BJ (cell line): Measurements from ENCODE around the gene OLFML3. TPM values are rescaled to one million over a fixed set of nuclear protein-coding genes. Genes with fewer than 3 reads are reported as not detected.

ENCODE experiments used
- CTCF ChIA-PET: fragments of 350-600 bp; formaldehyde crosslinking; extraction: SDS; loops from one replicate; lab custom pipeline; 2021; ENCODE audit warnings: antibody characterized with exemption, inconsistent platforms; lab: Yijun Ruan, JAX
- POLR2A ChIA-PET: fragments of 300-600 bp; sonication (Branson Sonifier 250); formaldehyde crosslinking; extraction: SDS; loops from one replicate; lab custom pipeline; 2021; ENCODE audit warnings: antibody characterized with exemption; lab: Charles Lee
- DNase-seq: peaks from one replicate; pipeline ENCODE4 v3.0.0-alpha.2; 2011; ENCODE audit warnings: low read depth
- H3K27me3 ChIP-seq: 2 replicates; pipeline ENCODE4 v1.6.0; 2011; ENCODE audit warnings: low read length; ENCODE audit not compliant: control insufficient read depth, insufficient read depth
- H3K36me3 ChIP-seq: 2 replicates; pipeline ENCODE4 v1.5.1; 2011; ENCODE audit warnings: low read length; ENCODE audit not compliant: control insufficient read depth, insufficient read depth
- H3K4me3 ChIP-seq: 2 replicates; pipeline ENCODE4 v1.5.1; 2011; ENCODE audit warnings: low read depth, mild to moderate bottlenecking, control low read depth, low read length
- polyA plus RNA-seq: library from polyadenylated mRNA; depleted of rRNA; stranded (reverse); fragments of >200 nt; gene quantifications from 2 replicates; pipeline ENCODE4 v1.2.3, GENCODE V29; 2011
- TF ChIP-seq, protein P1 (sequence below): IDR thresholded peaks from 2 replicates; pipeline ENCODE4 v1.5.1; 2011; ENCODE audit warnings: low read depth, mild to moderate bottlenecking, control low read depth, inconsistent platforms, low read length, moderate library complexity; ENCODE audit not compliant: insufficient read depth

Gene OLFML3
- polyA plus RNA-seq, 1 experiment, result 76.8 TPM

DNA sequence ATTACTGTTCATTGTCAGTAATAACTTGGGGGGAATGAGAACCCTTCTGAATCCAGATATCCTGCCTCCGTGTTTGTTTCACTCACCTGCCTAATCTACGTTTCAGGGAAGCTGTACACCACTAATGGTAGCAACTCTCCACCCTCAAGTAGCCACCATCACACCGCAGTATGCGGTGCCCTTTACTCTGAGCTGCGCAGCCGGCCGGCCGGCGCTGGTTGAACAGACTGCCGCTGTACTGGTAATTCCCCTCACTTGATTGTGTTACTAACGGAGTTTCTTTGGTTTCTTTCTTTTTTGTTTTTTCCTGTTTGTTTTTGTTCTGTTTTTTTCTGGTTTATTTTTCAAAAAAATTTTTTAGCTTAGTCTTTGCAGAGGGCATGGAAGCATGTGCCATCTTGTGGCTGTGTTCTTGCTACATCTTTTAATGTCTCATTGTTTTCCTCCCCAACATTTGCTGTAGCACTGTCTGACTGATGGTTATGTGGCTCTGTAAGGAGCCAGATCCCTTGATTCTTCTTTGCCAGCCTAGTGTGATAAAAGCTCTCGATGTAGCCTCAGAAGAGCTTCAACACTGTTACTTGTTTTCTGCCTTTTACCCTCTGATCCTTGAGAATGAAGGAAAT is 15.9 kb upstream of the OLFML3 start:
- ChIA-PET CTCF (interaction anchor here (0.6 to 2.2 kb wide), 5 partner anchors 8 to 319 kb away, joined by 3 to 10 read pairs (median 3); no protein-coding TSS in a partner anchor), POLR2A (no interaction called here)
- peaks cover 7% of the 10 kb centered on the region for H3K36me3 ChIP-seq
- no peak overlapping the region for H3K4me3 ChIP-seq
- no peak for DNase-seq
- H3K27me3 ChIP-seq, result no peaks in the 10 kb centered on the region
- TF ChIP-seq, protein P1, sequence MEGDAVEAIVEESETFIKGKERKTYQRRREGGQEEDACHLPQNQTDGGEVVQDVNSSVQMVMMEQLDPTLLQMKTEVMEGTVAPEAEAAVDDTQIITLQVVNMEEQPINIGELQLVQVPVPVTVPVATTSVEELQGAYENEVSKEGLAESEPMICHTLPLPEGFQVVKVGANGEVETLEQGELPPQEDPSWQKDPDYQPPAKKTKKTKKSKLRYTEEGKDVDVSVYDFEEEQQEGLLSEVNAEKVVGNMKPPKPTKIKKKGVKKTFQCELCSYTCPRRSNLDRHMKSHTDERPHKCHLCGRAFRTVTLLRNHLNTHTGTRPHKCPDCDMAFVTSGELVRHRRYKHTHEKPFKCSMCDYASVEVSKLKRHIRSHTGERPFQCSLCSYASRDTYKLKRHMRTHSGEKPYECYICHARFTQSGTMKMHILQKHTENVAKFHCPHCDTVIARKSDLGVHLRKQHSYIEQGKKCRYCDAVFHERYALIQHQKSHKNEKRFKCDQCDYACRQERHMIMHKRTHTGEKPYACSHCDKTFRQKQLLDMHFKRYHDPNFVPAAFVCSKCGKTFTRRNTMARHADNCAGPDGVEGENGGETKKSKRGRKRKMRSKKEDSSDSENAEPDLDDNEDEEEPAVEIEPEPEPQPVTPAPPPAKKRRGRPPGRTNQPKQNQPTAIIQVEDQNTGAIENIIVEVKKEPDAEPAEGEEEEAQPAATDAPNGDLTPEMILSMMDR, result no peak

DNA sequence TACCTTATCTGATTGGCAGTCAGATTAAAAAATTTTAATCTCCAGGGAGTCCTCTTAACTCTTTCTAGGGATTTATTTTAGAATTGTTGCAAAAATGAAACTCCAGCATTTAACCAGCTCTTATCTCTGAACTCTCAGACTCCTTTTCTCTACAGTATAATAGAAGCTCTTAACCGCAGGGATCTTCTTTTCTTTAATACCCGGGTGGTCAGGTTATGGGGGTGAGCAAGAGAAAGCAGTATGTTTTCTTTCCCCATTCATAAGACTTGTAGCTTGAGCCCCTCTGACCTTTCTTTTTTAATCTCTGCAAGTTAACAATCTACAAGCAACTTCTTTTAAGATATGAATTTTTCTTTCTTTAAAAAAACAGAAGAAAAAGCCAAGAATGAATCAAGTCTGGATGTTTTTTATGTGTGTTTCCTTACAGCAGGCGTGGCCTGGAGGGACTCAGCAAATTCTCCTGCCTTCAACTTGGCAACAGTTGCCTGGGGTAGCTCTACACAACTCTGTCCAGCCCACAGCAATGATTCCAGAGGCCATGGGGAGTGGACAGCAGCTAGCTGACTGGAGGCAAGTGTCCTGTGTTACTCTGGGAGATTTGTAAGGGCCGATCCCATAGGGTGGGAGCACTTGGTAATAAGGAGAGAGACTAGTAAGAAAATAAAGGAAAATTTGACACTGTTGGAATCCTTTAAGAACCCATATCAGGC is 13.4 kb upstream of the OLFML3 start:
- no peak for DNase-seq

GRCh38 chr1:113972954-113973353 is 6.3 kb upstream of the OLFML3 start:
- POLR2A ChIA-PET, result no interaction called here
- Histone ChIP-seq H3K36me3 (peaks cover 20% of the 10 kb centered on the region), H3K4me3 (no peak overlapping the region), H3K27me3 (no peaks in the 10 kb centered on the region)
- CTCF ChIA-PET, result interaction anchor here (0.7 kb wide), 1 partner anchor 121 kb away, joined by 3 read pairs; no protein-coding TSS in a partner anchor
- no peak for DNase-seq
- TF ChIP-seq, protein P1, result no peak

More for the DNA sequence above, 13.4 kb upstream of the OLFML3 start:
- Histone ChIP-seq H3K4me3 (no peak overlapping the region), H3K36me3 (peaks cover 14% of the 10 kb centered on the region), H3K27me3 (no peaks in the 10 kb centered on the region)
- TF ChIP-seq, protein P1, result no peak
- ChIA-PET POLR2A (no interaction called here), CTCF (interaction anchor here (1.1 to 1.3 kb wide), 3 partner anchors 11 to 13 kb away, joined by 3 read pairs; partner anchors contain the start of gene OLFML3)

GRCh38 chr1:113975211-113975895 is 3.9 kb upstream of the OLFML3 start:
- no peaks in the 10 kb centered on the region for H3K27me3 ChIP-seq
- POLR2A ChIA-PET, result no interaction called here
- CTCF ChIA-PET, result interaction anchor here (1.2 to 8.7 kb wide), 7 partner anchors 12 to 308 kb away, joined by 3 to 160 read pairs (median 7); partner anchors contain the start of gene HIPK1
- peaks cover 13% of the 10 kb centered on the region for H3K36me3 ChIP-seq
- DNase-seq, result peak; percentile 42
- no peak overlapping the region for H3K4me3 ChIP-seq
- TF ChIP-seq, protein P1, result no peak
